ENCODE results near the gene ITGB3.
"Not testable (repeated sequence)": the region's sequence is repeated elsewhere in the genome, so short reads cannot be mapped to it uniquely, and the experiment has no call there.

ITGB3 gene

DNA sequence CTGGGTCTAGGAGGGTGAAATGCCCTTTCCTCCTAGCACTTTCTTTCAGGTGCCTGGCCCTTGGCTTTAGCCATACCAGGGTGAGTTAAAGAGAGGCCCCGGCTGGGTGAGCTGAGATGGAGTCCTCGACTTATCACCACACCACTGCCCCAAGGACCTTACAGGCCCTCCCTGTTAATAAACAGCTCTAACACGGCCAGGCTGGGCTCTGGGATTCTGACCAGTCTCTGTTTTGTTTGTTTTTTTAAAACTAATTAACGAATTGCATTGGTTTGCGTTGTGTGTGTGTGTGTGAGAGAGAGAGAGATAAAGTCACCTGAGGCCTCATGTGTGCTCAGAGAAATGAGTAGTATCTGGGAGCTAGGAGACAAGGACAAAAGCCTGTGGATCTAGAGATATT is 30.2 kb upstream of the ITGB3 start:
- no peak for DNase-seq

DNA sequence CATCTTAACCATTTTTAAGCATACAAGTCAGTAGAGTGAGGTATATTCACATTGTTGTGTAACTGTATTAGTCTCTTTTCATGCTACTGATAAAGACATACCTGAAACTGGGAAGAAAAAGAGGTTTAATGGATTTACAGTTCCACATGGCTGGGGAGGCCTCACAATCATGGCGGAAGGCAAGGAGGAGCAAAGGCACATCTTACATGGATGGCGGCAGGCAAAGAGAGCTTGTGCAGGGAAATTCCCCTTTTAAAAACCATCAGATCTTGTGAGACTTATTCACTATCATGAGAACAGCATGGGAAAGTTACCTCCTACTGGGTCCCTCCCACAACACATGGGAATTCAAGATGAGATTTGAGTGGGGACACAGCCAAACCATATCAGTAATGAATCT is 29.6 kb upstream of the ITGB3 start:
- DNase-seq = not testable (repeated sequence)

GRCh38 chr17:47224966-47225365 is 28.7 kb upstream of the ITGB3 start:
- DNase-seq = no peak

DNA sequence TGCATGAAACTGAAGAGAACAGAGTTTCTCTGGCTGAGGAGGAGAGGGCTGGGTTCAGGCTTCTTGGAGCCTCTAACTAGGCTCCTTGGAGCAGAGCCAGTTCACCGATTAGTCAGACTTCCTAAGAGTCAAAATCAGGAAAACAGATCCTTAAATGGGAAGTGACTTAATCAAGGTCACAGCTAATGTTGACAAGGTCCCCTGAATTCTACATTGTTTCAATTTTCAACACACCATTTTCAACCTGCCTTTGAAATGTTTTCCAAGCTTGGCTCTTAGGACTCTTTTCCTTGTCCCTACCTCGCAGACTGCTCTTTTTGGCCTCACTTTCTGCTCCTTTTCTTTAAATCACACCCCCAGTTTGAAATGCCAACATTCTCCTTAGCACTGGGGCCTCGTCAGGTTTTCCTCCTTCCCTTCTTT is 28.2 kb upstream of the ITGB3 start:
- DNase-seq = peak; percentile 29 to 55

GRCh38 chr17:47225911-47226688 is 27.5 kb upstream of the ITGB3 start:
- no peak for DNase-seq

DNA sequence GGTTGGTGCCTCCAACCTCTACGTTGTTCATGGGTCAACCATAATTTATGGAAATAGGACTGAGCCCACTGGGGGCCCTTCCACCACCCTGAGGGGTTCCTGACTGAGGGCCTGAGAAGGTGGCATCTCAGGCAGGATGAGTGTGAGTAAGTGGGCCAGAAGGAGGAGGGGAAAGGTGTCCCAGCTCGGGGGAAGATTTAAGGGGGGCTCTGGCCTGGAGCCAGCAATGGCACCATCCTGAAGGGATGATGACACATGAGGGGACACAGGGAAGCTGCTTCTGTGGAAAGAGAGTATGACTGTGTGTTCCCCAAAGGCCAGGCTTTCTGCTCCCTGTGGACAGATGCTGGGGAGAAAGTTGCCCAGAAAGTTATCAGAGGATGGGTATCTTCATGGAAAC is 25.8 kb upstream of the ITGB3 start:
- DNase-seq = no peak

DNA sequence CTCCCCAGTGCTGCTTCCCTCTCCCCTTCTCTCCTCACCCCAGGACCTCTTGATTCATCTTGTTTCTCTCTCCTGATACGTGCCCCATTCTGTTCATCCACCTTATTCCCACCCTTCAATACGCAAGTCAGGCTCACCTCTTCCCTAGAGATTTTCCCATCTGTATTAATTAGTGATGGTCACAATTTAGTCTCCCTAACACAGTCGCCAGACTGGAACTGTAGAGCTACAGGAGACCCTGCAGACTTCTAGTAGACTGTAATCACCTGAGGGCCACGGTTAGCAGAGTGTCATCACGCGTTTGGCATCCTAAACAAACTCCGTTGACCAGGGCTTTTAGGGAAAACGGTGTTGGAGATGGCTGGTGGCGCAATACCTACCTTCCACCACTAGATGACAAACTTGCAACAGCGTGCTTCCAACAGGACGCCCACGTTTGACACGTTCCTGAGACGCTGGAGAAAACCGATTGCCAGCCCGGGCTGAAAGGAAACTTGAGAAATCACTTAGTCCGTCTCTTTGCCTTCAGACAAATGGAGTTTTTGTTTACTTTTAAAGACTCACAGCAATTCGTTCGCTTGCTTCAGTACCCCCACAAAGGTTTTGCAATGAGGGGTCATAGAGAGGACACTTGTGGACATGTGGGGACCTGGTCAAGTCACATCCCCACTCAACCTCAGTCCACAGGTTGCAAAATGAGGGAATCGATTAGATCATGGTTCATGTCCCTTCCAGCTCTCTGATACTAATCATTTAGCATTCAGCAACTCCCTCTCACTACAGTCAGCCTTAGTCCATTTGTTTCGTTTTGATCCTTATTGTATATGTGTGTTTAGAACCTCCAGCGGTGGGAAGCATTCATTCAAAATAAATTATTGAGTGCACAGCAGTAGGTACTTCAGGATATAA is 23.8 kb upstream of the ITGB3 start:
- DNase-seq = peak; percentile 89 to 91

- DNase-seq = no peak
Measured at GRCh38 chr17:47230864-47231263, 22.8 kb upstream of the ITGB3 start.

DNA sequence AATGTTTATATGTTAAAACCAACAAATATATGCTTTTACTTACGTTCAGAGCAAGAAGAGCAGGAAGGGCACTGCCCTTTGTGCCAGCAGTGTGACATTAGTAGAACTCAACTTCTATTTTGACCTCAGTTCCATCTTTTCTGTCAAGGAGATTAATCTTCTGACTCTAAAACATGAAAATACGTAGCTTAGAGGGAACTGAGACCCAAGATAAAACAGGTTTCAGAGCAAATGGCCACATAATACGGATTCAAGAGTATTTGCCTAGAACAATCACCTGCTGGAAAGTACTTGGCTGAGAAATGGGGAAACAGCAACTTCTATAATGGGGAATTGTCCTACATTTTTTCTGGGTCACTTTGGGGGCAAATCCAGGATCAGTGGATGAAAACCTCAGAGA is 22.3 kb upstream of the ITGB3 start:
- DNase-seq = no peak

DNA sequence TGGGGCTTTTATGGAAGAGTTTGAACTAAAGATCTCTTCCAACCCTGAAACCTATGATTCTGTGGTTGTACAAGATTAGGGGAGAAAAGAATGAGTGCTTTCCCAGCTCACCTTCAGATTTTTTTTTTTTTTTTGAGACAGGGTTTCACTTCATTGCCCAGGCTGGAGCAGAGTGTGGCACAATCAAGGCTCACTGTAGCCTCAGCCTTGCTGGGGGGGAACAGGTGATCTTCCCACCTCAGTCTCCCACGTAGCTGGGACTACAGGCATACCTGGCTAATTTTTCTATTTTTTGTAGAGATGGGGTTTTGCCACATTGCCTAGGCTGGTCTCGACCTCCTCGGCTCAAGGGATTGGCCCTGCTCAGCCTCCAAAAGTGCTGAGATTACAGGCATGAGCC is 21.8 kb upstream of the ITGB3 start:
- no peak for DNase-seq

DNA sequence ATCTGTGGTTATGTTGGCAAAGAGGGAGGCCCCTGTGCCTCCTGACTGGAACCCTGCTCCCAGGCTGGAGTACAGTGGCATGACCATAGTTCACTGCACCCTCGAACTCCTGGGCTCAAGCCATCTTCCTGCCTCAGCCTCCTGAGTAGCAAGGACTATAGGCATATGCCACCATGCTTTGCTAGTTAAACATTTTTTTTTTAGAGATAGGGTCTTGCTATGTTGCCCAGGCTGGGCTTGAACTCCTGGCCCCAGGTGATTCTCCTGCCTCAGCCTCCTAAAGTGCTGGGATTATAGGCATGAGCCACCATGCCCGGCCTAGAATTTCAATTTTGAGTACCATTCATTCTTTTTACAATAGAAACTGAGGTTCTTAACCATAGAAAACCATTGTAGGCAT is 21.2 kb upstream of the ITGB3 start:
- no peak for DNase-seq

DNA sequence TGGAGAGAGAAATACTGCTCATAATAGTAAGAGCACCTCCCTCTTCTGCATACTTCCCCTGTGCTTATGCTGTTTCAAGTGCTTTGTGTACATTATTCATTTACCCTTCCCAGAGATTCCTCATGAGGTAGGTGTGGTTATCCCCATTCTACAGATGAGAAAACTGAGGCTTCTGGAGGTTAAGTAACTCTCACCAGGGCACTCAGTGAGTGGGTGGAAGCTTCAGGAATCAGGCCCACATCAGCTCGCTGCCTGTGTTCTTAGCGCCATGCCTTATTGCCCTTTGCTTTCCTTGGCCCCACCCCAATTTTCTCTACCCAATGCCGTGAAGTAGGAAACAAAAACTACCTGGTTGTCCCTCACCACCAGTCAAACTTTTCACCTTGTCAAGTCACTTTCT is 18.1 kb upstream of the ITGB3 start:
- DNase-seq = no peak

- no peak for DNase-seq
Measured at GRCh38 chr17:47235923-47236322, 17.7 kb upstream of the ITGB3 start.

GRCh38 chr17:47237841-47238240 is 15.8 kb upstream of the ITGB3 start:
- DNase-seq = no peak

DNA sequence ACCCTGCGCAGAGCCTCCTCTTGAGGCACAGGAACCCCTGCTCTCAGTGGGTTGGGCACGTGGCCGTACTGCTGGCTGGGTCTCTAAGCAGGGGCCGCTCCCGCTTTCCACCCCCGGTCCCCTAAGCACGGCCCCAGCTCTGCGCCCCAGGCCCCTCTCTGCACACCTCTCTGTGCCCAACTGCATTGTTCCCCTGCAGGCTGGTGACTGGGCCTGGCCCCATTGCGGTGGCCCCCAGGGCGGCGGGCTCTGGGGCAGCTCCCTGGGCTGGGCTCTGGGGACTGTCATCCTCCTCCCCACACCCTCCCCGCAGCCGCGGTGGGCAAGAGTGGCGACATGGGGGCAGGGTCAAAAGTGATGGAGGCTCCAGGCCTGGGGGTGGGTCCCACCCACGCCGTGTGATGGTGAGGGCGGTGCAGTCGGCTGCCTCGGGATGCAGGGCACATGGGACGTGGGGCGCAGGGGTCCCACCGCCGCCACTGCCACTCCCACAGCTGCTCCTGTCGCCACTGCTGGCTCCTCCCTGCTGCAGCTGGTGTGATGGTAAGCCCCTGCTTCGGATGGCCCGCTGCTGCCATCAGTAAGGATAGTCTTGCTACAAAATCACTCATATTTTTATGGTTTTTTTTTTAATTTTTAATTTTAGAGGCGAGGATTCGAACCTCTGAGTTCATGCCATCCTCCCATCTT is 15.2 kb upstream of the ITGB3 start:
- no peak for DNase-seq

DNA sequence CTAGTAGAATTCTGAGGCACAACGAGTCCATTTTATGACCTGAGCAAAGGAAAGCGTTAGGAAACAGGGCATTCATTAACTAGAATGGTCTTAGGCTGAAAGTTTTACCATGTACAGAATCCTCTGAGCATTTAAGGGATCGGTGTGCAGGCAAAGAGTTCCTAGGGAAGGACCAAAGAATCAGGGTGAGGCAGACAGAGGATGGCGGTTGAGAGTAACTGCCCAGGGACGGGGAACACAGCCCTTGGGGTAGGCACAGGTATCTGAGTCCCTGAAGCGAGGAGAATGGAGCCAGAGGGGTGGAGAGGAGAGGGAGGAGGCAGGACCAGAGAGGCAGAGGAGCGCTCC is 14.0 kb upstream of the ITGB3 start:
- DNase-seq = no peak

DNA sequence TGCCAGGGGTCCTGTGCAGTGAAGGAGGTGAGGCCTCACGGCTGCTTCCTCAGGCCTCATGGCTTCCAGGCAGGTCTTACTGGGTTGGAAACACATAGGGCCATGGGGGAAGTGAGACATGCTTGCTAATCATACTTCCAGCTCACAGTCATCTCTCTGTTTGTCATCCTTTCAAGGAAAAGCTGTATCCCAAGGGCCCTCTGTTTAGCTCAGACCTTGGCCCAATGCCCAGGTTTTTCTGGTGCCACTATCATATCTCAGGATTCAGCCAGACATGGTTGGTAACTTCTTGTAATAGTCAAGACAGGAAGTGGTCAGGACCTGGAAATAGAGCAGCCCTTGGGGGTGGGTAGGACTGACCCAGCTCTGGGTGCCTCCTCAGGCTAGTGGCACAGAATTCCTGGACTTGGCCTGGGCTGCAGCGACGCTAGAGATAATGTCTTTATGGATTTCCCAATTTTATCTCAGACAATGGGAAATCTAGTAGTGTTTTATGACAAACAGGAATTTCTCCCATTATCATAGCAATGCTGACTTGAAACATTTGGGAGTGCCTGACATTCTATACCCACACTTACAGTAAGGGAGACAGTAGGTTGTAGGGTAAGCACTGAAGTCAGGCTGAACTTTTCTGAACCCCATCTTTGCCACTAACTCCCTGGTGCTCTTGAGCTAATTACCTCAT is 13.5 kb upstream of the ITGB3 start:
- peak; percentile 81 to 83 for DNase-seq

DNA sequence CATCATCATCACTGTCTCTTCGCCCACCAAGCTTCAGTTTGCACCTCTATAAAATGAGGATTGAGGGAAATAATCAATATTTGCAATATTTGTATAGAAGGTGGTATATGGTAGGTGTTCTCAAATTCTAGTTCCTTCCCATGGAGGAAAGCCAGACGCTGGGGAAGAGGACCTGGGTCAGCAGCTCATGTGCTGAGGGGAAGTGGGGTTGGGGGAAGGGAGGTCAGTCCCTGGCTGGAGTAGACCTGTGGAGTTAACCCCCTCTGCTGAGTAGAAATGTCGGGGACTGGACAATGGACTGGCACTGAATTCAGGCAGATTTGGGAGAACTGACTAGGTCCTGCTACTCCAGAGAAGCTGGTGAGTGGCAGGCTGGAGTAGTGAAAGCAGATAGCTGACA is 12.8 kb upstream of the ITGB3 start:
- no peak for DNase-seq

DNA sequence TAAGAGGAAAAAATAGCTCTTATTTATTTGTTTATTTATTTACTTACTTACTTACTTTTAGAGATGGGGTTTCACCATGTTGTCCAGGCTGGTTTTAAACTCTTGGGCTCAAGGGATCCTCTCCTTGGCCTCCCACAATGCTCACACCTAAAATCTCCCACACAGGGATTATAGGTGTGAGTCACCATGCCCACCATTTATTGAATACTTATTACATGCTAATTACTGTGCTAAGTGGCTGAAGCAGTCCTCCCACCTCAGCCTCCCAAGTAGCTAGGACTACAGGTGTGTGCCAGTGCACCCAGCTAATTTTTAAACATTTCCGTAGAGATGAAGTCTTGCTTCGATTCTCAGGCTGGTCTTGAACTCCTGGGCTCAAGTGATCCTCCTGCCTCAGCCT is 11.0 kb upstream of the ITGB3 start:
- no peak for DNase-seq

DNA sequence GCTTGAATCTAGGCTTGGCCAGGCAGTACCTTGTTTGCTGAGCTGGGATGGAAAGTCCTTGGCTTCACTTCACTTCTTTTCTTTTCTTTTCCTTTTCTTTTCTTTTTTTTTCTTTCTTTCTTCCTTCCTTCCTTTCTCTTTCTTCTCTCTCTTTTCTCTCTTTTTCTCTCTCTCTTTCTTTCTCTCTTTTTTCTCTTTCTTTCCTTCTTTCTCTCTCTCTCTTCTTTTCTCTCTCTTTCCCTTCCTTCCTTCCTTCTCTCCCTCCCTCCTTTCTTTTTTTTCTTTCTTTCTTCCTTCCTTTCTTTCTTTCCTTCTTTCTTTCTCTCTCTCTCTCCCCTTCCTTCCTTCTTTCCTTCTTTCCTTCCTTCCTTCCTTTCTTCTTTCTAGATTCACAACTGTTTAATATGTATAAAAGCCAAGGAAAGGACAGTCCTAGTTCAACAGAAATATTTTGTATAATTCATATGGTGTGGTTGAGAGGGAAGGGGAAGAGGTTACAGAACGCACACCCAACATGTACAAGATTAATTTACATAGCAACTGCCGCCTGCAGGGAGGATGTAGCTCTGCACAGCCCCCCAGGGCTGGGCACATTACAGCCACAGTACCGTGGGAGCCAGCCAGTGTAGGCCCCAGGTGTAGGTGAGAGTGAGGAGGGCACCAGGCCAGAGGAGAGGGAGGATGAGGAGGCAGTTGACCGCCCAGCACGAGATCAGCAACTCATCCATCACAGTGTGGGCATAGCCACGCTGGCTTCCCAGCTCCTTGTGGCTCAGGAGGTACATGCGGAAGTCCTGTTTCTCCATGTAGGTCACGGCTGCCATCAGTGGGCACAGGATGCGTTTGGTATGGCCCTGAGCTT is 9.7 kb upstream of the ITGB3 start:
- peak in 1 of 2 experiments; percentile 6 for DNase-seq

- no peak for DNase-seq
Measured at GRCh38 chr17:47244697-47245096, 8.9 kb upstream of the ITGB3 start.

DNA sequence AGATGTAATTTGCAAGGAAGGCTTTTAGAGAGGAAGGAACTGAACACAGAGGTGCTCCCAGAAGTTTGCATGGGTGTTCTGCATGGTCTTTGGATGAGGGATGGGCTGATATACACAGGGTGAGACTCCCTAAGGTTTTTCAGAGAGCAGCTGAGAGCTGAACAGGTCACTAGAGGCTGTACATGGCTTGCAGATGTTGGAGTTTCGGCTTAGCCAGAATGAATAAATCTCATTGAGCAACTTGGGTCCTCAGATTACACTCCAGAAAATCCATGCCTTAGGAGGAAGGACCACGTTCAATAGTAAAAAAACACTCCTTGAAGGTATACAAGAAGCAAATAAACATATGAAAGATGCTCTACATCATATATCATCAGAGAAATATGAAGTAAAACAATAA is 7.5 kb upstream of the ITGB3 start:
- DNase-seq = no peak
